Measurements from ENCODE around the gene COQ4. TPM values are rescaled to one million over a fixed set of nuclear protein-coding genes. Genes with fewer than 3 reads are reported as not detected.

Gene COQ4
- total RNA-seq, 1 donor from 2014 or later = 31.4 TPM

- peak overlapping the region; percentile 3 for H3K4me3 Mint-ChIP-seq (ENCODE audit: unreplicated experiment)
- H3K9me3 Mint-ChIP-seq (ENCODE audit: unreplicated experiment) = no peaks in the 10 kb centered on the region
- H3K36me3 Mint-ChIP-seq (ENCODE audit: low read depth, unreplicated experiment) = peaks cover 10% of the 10 kb centered on the region
- H4K20me1 ChIP-seq (ENCODE audit: insufficient read depth, low read length) = peaks cover 9% of the 10 kb centered on the region
- no peak overlapping the region for H2AFZ ChIP-seq (ENCODE audit: low read depth, low read length)
- H3K36me3 ChIP-seq (ENCODE audit: insufficient read depth, low read length) = peaks cover 17% of the 10 kb centered on the region
- H3K9ac ChIP-seq (ENCODE audit: low read length) = no peak overlapping the region
- no peaks in the 10 kb centered on the region for H3K27me3 ChIP-seq (ENCODE audit: insufficient read depth, low read length)
- no peaks in the 10 kb centered on the region for H3K9me3 ChIP-seq (ENCODE audit: insufficient read depth, low read depth, low read length)
- DNase-seq (ENCODE audit: low read depth) (no peak), FAIRE-seq (no peak)
- H3K27ac Mint-ChIP-seq (ENCODE audit: unreplicated experiment) = peak overlapping the region; percentile 27
- H3K27ac ChIP-seq (ENCODE audit: low read depth, low read length) = no peak overlapping the region
- no peak overlapping the region for H3K4me3 ChIP-seq (ENCODE audit: insufficient read depth, low read depth, low read length)
- peaks cover 49% of the 10 kb centered on the region for H3K79me2 ChIP-seq (ENCODE audit: insufficient read depth, low read length)
- H3K4me1 ChIP-seq (ENCODE audit: insufficient read depth, low read length) = peaks cover 15% of the 10 kb centered on the region
- no peaks in the 10 kb centered on the region for H3K27me3 Mint-ChIP-seq (ENCODE audit: low read depth, unreplicated experiment)
- H3K4me1 Mint-ChIP-seq (ENCODE audit: low read depth, unreplicated experiment) = peaks cover 6% of the 10 kb centered on the region
- H3K4me2 ChIP-seq (ENCODE audit: low read length) = no peak overlapping the region
- TF ChIP-seq CTCF (IDR thresholded peaks at IDR 0.05; ENCODE audit: insufficient read depth, low read depth, low read length) (no peak), EZH2 (IDR thresholded peaks at IDR 0.05; ENCODE audit: insufficient read depth, low read length) (no peak)
These were observed 3.0 kb downstream of the COQ4 start for GRCh38 chr9:128325629-128326028.

GRCh38 chr9:128333451-128333869 lies 10.8 kb downstream of the COQ4 start:
- Histone ChIP-seq H2AFZ (ENCODE audit: low read depth, low read length) (no peak overlapping the region), H3K36me3 (ENCODE audit: insufficient read depth, low read length) (peaks cover 10% of the 10 kb centered on the region), H3K4me3 (ENCODE audit: insufficient read depth, low read depth, low read length) (no peak overlapping the region), H3K9ac (ENCODE audit: low read length) (no peak overlapping the region), H3K9me3 (ENCODE audit: insufficient read depth, low read depth, low read length) (no peaks in the 10 kb centered on the region), H3K27ac (ENCODE audit: low read depth, low read length) (no peak overlapping the region), H3K4me1 (ENCODE audit: insufficient read depth, low read length) (no peaks in the 10 kb centered on the region), H3K4me2 (ENCODE audit: low read length) (no peak overlapping the region), H3K79me2 (ENCODE audit: insufficient read depth, low read length) (no peaks in the 10 kb centered on the region), H3K27me3 (ENCODE audit: insufficient read depth, low read length) (no peaks in the 10 kb centered on the region), H4K20me1 (ENCODE audit: insufficient read depth, low read length) (no peaks in the 10 kb centered on the region)
- TF ChIP-seq EZH2 (IDR thresholded peaks at IDR 0.05; ENCODE audit: insufficient read depth, low read length) (no peak), CTCF (IDR thresholded peaks at IDR 0.05; ENCODE audit: insufficient read depth, low read depth, low read length) (no peak)
- Mint-ChIP-seq H3K36me3 (ENCODE audit: low read depth, unreplicated experiment) (peaks cover 18% of the 10 kb centered on the region), H3K27me3 (ENCODE audit: low read depth, unreplicated experiment) (no peaks in the 10 kb centered on the region), H3K9me3 (ENCODE audit: unreplicated experiment) (no peaks in the 10 kb centered on the region), H3K27ac (ENCODE audit: unreplicated experiment) (no peak overlapping the region), H3K4me1 (ENCODE audit: low read depth, unreplicated experiment) (no peaks in the 10 kb centered on the region), H3K4me3 (ENCODE audit: unreplicated experiment) (no peak overlapping the region)
- FAIRE-seq = no peak
- DNase-seq (ENCODE audit: low read depth) = no peak

- H3K79me2 ChIP-seq (ENCODE audit: insufficient read depth, low read length) = no peaks in the 10 kb centered on the region
- H3K27ac ChIP-seq (ENCODE audit: low read depth, low read length) = no peak overlapping the region
- no peak overlapping the region for H3K9ac ChIP-seq (ENCODE audit: low read length)
- H3K36me3 Mint-ChIP-seq (ENCODE audit: low read depth, unreplicated experiment) = peaks cover 15% of the 10 kb centered on the region
- no peaks in the 10 kb centered on the region for H4K20me1 ChIP-seq (ENCODE audit: insufficient read depth, low read length)
- H3K27me3 Mint-ChIP-seq (ENCODE audit: low read depth, unreplicated experiment) = no peaks in the 10 kb centered on the region
- no peak overlapping the region for H3K4me2 ChIP-seq (ENCODE audit: low read length)
- H3K4me1 ChIP-seq (ENCODE audit: insufficient read depth, low read length) = no peaks in the 10 kb centered on the region
- no peak overlapping the region for H3K4me3 Mint-ChIP-seq (ENCODE audit: unreplicated experiment)
- H3K9me3 Mint-ChIP-seq (ENCODE audit: unreplicated experiment) = no peaks in the 10 kb centered on the region
- no peak overlapping the region for H3K27ac Mint-ChIP-seq (ENCODE audit: unreplicated experiment)
- DNase-seq (ENCODE audit: low read depth) = no peak
- no peaks in the 10 kb centered on the region for H3K4me1 Mint-ChIP-seq (ENCODE audit: low read depth, unreplicated experiment)
- no peak for FAIRE-seq
- no peak for TF ChIP-seq CTCF (IDR thresholded peaks at IDR 0.05; ENCODE audit: insufficient read depth, low read depth, low read length)
- no peak for TF ChIP-seq EZH2 (IDR thresholded peaks at IDR 0.05; ENCODE audit: insufficient read depth, low read length)
- H3K4me3 ChIP-seq (ENCODE audit: insufficient read depth, low read depth, low read length) = no peak overlapping the region
- H2AFZ ChIP-seq (ENCODE audit: low read depth, low read length) = no peak overlapping the region
- H3K36me3 ChIP-seq (ENCODE audit: insufficient read depth, low read length) = peaks cover 9% of the 10 kb centered on the region
- no peaks in the 10 kb centered on the region for H3K9me3 ChIP-seq (ENCODE audit: insufficient read depth, low read depth, low read length)
- H3K27me3 ChIP-seq (ENCODE audit: insufficient read depth, low read length) = no peaks in the 10 kb centered on the region
These were observed 12.5 kb downstream of the COQ4 start for GRCh38 chr9:128335161-128335560.
